Hepatocyte (in vitro differentiated cells): ENCODE results near the gene CCDC127. TPM values are rescaled to one million over a fixed set of nuclear protein-coding genes. Genes with fewer than 3 reads are reported as not detected.

Source experiments
- DNase-seq: peaks from one replicate; pipeline ENCODE4 v3.0.0-alpha.2; 2016; ENCODE audit warnings: low spot score
- H2AFZ ChIP-seq: fragments of 200-600 bp; sonication (generic); 2 replicates; pipeline ENCODE4 v1.6.0; 2016; ENCODE audit warnings: antibody characterized with exemption, mild to moderate bottlenecking
- H3K27ac ChIP-seq: fragments of 200-600 bp; sonication (generic); 2 replicates; pipeline ENCODE4 v1.5.1; 2016; ENCODE audit warnings: mild to moderate bottlenecking
- H3K27me3 ChIP-seq: fragments of 200-600 bp; sonication (generic); 2 replicates; pipeline ENCODE4 v1.6.1; 2016
- H3K36me3 ChIP-seq: fragments of 200-600 bp; sonication (generic); replicated peaks from 2 replicates; pipeline ENCODE4 v1.5.1; 2016; ENCODE audit warnings: low read depth; ENCODE audit not compliant: insufficient read depth
- H3K4me1 ChIP-seq: fragments of 200-600 bp; sonication (generic); 2 replicates; pipeline ENCODE4 v1.5.1; 2016; ENCODE audit warnings: mild to moderate bottlenecking, moderate library complexity; ENCODE audit not compliant: insufficient read depth
- H3K4me2 ChIP-seq: fragments of 200-600 bp; sonication (generic); 2 replicates; pipeline ENCODE4 v1.6.0; 2016
- H3K4me3 ChIP-seq: fragments of 200-600 bp; sonication (generic); 2 replicates; pipeline ENCODE4 v1.5.1; 2016; ENCODE audit warnings: mild to moderate bottlenecking
- H3K79me2 ChIP-seq: fragments of 200-600 bp; sonication (generic); 2 replicates; pipeline ENCODE4 v1.6.0; 2017; ENCODE audit warnings: mild to moderate bottlenecking
- H3K9me2 ChIP-seq: fragments of 200-600 bp; sonication (generic); replicated peaks from 2 replicates; pipeline ENCODE4 v1.6.0; 2017; ENCODE audit warnings: mild to moderate bottlenecking; ENCODE audit not compliant: insufficient read depth
- H3K9me3 ChIP-seq: fragments of 200-600 bp; sonication (generic); 2 replicates; pipeline ENCODE4 v1.5.1; 2016; ENCODE audit warnings: low read depth, mild to moderate bottlenecking
- H4K20me1 ChIP-seq: fragments of 200-600 bp; sonication (generic); 2 replicates; pipeline ENCODE4 v1.6.0; 2016; ENCODE audit warnings: mild to moderate bottlenecking; ENCODE audit not compliant: insufficient read depth, poor library complexity, severe bottlenecking
- CTCF ChIP-seq: fragments of 200-600 bp; sonication (generic); IDR thresholded peaks from 2 replicates; pipeline ENCODE4 v1.5.1; 2016; ENCODE audit warnings: antibody characterized with exemption, mild to moderate bottlenecking; ENCODE audit not compliant: poor library complexity
- EZH2 ChIP-seq: fragments of 200-600 bp; sonication (generic); IDR thresholded peaks from 2 replicates; pipeline ENCODE4 v1.6.1; 2016; ENCODE audit warnings: antibody characterized with exemption, mild to moderate bottlenecking, borderline replicate concordance
- EZH2phosphoT487 ChIP-seq: fragments of 200-600 bp; sonication (generic); IDR thresholded peaks from one replicate; pipeline ENCODE4 v1.6.1; 2018; ENCODE audit warnings: antibody characterized with exemption, mild to moderate bottlenecking, low read depth, moderate library complexity; ENCODE audit not compliant: unreplicated experiment, severe bottlenecking
- WGBS: methylation state at CpG from one replicate; pipeline ENCODE4 v1.1.6; 2016; ENCODE audit warnings: low lambda C conversion rate; ENCODE audit errors: missing lambda C conversion rate; 5-methylcytosine and 5-hydroxymethylcytosine counted together
- polyA plus RNA-seq: library from polyadenylated mRNA; unstranded; fragments of >200 nt; fragmentation: Nextera tagmentation; extraction: Ambion mirVana; gene quantifications from 2 replicates; pipeline ENCODE4 v1.2.1, GENCODE V29; 2016
- total RNA-seq: library from RNA; depleted of rRNA; stranded (reverse); fragments of >200 nt; gene quantifications from 2 replicates; pipeline ENCODE4 v1.2.3, GENCODE V29; 2014

CCDC127 gene
- total and polyA plus RNA-seq, 2 experiments from 2014 or later: 4.8 to 13.7 TPM

GRCh38 chr5:149745-150485, 68.0 kb downstream of the CCDC127 start:
- no peaks in the 10 kb centered on the region for H3K79me2 ChIP-seq
- H3K27me3 ChIP-seq: no peaks in the 10 kb centered on the region
- no peaks in the 10 kb centered on the region for H3K9me3 ChIP-seq
- TF ChIP-seq EZH2phosphoT487: no peak
- TF ChIP-seq CTCF: no peak
- TF ChIP-seq EZH2: no peak
- DNase-seq: no peak
- no peak overlapping the region for H3K4me3 ChIP-seq
- H3K36me3 ChIP-seq: no peaks in the 10 kb centered on the region
- H3K4me2 ChIP-seq: no peak overlapping the region
- H3K27ac ChIP-seq: no peak overlapping the region
- no peak overlapping the region for H2AFZ ChIP-seq
- H3K4me1 ChIP-seq: no peaks in the 10 kb centered on the region
- H4K20me1 ChIP-seq: no peaks in the 10 kb centered on the region
- 91% methylated on average over 6 of the region's 6 CpGs for WGBS
- H3K9me2 ChIP-seq: no peaks in the 10 kb centered on the region

- H3K9me2 ChIP-seq: no peaks in the 10 kb centered on the region
- H3K27me3 ChIP-seq: no peaks in the 10 kb centered on the region
- TF ChIP-seq CTCF (no peak), EZH2 (no peak), EZH2phosphoT487 (no peak)
- H4K20me1 ChIP-seq: no peaks in the 10 kb centered on the region
- DNase-seq: no peak
- no peak overlapping the region for H2AFZ ChIP-seq
- H3K36me3 ChIP-seq: no peaks in the 10 kb centered on the region
- no peak overlapping the region for H3K4me3 ChIP-seq
- H3K27ac ChIP-seq: no peak overlapping the region
- no peak overlapping the region for H3K4me2 ChIP-seq
- no peaks in the 10 kb centered on the region for H3K9me3 ChIP-seq
- H3K79me2 ChIP-seq: no peaks in the 10 kb centered on the region
- no peaks in the 10 kb centered on the region for H3K4me1 ChIP-seq
- 100% methylated on average over 1 of the region's 1 CpG for WGBS
Observed at GRCh38 chr5:147751-148150, 70.2 kb downstream of the CCDC127 start.

Other genes with a start within 250 kb of the CCDC127 start
- gene PLEKHG4B, start 126.0 kb downstream of the CCDC127 start, total RNA-seq: 3.5 and 4.0 TPM in 2 replicates
- gene PLEKHG4B, start 126.0 kb downstream of the CCDC127 start, polyA plus RNA-seq: 3.6 and 6.7 TPM in 2 replicates
- gene LRRC14B, start 26.7 kb downstream of the CCDC127 start, total RNA-seq: not detected in 2 replicates
- 0.18 TPM in 1 of 2 replicates, not detected in the other for gene LRRC14B, start 26.7 kb downstream of the CCDC127 start, polyA plus RNA-seq
- gene SDHA, start 167 bp upstream of the CCDC127 start, total RNA-seq: 91.2 and 102 TPM in 2 replicates
- 140 and 159 TPM in 2 replicates for gene SDHA, start 167 bp upstream of the CCDC127 start, polyA plus RNA-seq
- 109 and 116 TPM in 2 replicates for gene PDCD6, start 53.5 kb upstream of the CCDC127 start, total RNA-seq
- 169 and 197 TPM in 2 replicates for gene PDCD6, start 53.5 kb upstream of the CCDC127 start, polyA plus RNA-seq
- 1.8 and 2.6 TPM in 2 replicates for gene AHRR, start 103.6 kb upstream of the CCDC127 start, total RNA-seq
- gene AHRR, start 103.6 kb upstream of the CCDC127 start, polyA plus RNA-seq: 1.8 and 2.4 TPM in 2 replicates
- gene EXOC3, start 225.0 kb upstream of the CCDC127 start, total RNA-seq: 30.9 and 38.3 TPM in 2 replicates
- gene EXOC3, start 225.0 kb upstream of the CCDC127 start, polyA plus RNA-seq: 36.1 and 45.3 TPM in 2 replicates